Small intestine (tissue), 7 donors: Measurements from ENCODE around the gene DOHH. TPM values are rescaled to one million over a fixed set of nuclear protein-coding genes. Genes with fewer than 3 reads are reported as not detected.

Source experiments
- DNase-seq, 2 donors: peaks; one replicate each; pipeline versions ENCODE4 v3.0.0 to v3.0.0-alpha.2; 2013
- FAIRE-seq: peaks from 2 replicates; lab custom pipeline; 2012; peaks lifted over from hg19 to GRCh38; lab: Jason Lieb, UNC
- H3K27ac ChIP-seq, 3 donors: one replicate each; pipeline ENCODE4 v1.5.1; 2013; ENCODE audit warnings: low read length in 2 of 3, mild to moderate bottlenecking in 2 of 3, control low read depth in 1 of 3, inconsistent platforms in 1 of 3, low read depth in 1 of 3, moderate library complexity in 1 of 3
- H3K27me3 ChIP-seq, 3 donors: one replicate each; pipeline ENCODE4 v1.6.1; 2013; ENCODE audit warnings: low read length in 3 of 3, inconsistent platforms in 1 of 3; ENCODE audit not compliant: control insufficient read depth in 3 of 3, insufficient read depth in 3 of 3
- H3K36me3 ChIP-seq, 3 donors: one replicate each; pipeline ENCODE4 v1.6.1; 2013; ENCODE audit warnings: low read length in 3 of 3, inconsistent platforms in 1 of 3, low read depth in 1 of 3, mild to moderate bottlenecking in 1 of 3, moderate library complexity in 1 of 3; ENCODE audit not compliant: control insufficient read depth in 3 of 3, insufficient read depth in 2 of 3
- H3K4me1 ChIP-seq, 3 donors: one replicate each; pipeline ENCODE4 v1.6.1; 2013; ENCODE audit warnings: low read length in 2 of 3, inconsistent platforms in 1 of 3, low read depth in 1 of 3, mild to moderate bottlenecking in 1 of 3, moderate library complexity in 1 of 3; ENCODE audit not compliant: control insufficient read depth in 3 of 3, insufficient read depth in 2 of 3
- H3K4me3 ChIP-seq, 3 donors: one replicate each; pipeline ENCODE4 v1.5.1; 2013; ENCODE audit warnings: low read length in 3 of 3, control low read depth in 1 of 3, inconsistent platforms in 1 of 3, low read depth in 1 of 3, mild to moderate bottlenecking in 1 of 3, moderate library complexity in 1 of 3
- H3K9me3 ChIP-seq, 2 donors: one replicate each; pipeline ENCODE4 v1.6.1; 2013; ENCODE audit warnings: low read depth in 1 of 2, low read length in 1 of 2; ENCODE audit not compliant: control insufficient read depth in 2 of 2, insufficient read depth in 1 of 2
- WGBS, 3 donors: extraction: QIAGEN DNeasy Blood & Tissue Kit; methylation state at CpG; one replicate each; pipeline ENCODE4 v1.1.7; 2013; 5-methylcytosine and 5-hydroxymethylcytosine counted together
- polyA plus RNA-seq, 4 donors: library from polyadenylated mRNA; stranded (reverse) in 3 of 4; unstranded in 1 of 4; fragments of 200-250 nt in 3 of 4; fragments of 120-200 nt in 1 of 4; gene quantifications; one replicate each; pipeline versions ENCODE4 v1.2.1 to v1.2.3, GENCODE V29; 2013
- donor health status: healthy with polysubstance abuse.
- donor health status: control.
- donor health status: control.
- donor health status: Bipolar disorder and iron deficiency.
- donor health status: healthy.

The DOHH gene
- polyA plus RNA-seq, 4 donors: 5.4 to 18.4 (median 8.4) TPM

DNA sequence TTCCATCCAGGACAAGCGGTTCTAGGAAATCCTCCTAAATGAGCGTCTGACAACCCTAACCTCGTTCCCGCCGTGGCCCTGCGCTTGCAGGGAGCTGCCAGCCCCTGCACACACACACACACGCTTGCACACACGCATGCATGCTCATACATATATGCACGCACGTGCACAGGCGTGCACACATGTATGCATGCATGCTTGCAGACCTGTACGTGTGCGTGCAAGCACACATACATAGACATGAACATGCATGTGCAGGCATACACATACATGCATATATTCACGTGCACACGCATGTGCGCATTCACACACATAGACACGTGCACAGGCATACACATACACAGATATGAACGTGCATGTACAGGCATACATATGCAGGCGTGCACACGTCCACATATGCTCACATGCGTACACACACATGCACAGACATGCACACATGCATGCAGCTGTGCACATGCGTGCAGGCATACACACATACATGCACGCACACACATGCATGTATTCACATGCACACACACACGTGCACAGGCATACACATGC lies 55.7 kb downstream of the DOHH start:
- Histone ChIP-seq H3K36me3 (peaks cover 0 to 46% (median 5%) of the 10 kb centered on the region in 3 donors), H3K9me3 (no peaks in the 10 kb centered on the region), H3K27ac (no peak overlapping the region), H3K4me1 (no peaks in the 10 kb centered on the region), H3K4me3 (no peak overlapping the region), H3K27me3 (no peaks in the 10 kb centered on the region)
- no peak for FAIRE-seq
- WGBS, 3 donors: 75 to 89% (median 89%) methylated on average over 24 of the region's 24 CpGs
- no peak for DNase-seq

DNA sequence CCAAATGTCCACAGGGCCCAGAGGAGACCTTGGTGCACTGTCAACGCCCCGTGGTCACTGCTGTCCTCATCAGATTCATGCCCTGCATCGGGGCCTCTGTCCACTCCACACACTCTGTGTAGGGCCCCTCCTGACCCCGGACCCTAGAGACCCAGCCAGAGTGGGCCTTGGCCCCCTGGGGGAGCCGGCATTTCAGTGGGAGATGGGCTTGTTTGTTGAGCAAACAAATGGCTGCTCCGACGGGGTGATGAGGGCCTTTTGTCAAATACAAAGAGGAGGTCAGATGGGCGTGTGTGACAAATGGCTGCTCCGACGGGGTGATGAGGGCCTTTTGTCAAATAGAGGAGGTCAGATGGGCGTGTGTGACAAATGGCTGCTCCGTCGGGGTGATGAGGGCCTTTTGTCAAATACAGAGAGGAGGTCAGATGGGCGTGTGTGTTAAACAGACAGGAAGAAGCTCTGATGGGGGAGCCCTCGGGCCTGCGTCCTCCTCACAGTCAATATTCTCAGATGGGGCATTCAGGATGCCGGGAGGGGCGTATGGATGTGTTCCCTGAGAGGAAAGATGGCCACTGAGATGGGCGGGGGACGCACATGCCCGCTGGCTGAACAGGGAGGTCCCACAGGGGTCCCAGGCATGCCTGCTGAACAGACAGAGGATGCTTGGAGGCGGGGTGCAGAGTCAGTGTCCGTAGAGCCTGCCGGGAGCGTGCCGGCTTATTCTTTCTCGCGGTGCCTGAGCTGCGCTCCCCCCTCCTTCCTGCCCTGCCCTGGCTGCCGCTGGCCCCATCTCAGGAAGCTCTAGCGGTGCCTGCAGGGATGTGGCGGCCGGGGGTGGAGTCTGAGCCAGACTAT lies 56.4 kb downstream of the DOHH start:
- peaks cover 0 to 44% (median 5%) of the 10 kb centered on the region in 3 donors for H3K36me3 ChIP-seq
- 50 to 78% (median 74%) methylated on average over 31 to 33 of the region's 33 CpGs for WGBS, 3 donors
- no peaks in the 10 kb centered on the region for H3K9me3 ChIP-seq
- H3K4me3 ChIP-seq: no peak overlapping the region
- H3K4me1 ChIP-seq: no peaks in the 10 kb centered on the region
- no peaks in the 10 kb centered on the region for H3K27me3 ChIP-seq
- DNase-seq (peak in 1 of 2 donors; percentile 16), FAIRE-seq (no peak)
- H3K27ac ChIP-seq: peak overlapping the region in 2 of 3 donors; percentile 23 to 32

- DNase-seq (no peak), FAIRE-seq (no peak)
- H3K27ac ChIP-seq: no peak overlapping the region
- no peaks in the 10 kb centered on the region for H3K4me1 ChIP-seq
- no peak overlapping the region for H3K4me3 ChIP-seq
- H3K9me3 ChIP-seq: no peaks in the 10 kb centered on the region
- H3K27me3 ChIP-seq: no peaks in the 10 kb centered on the region
- peaks cover 0 to 44% (median 3%) of the 10 kb centered on the region in 3 donors for H3K36me3 ChIP-seq
- 88 to 92% (median 89%) methylated on average over 12 to 15 of the region's 15 CpGs for WGBS, 3 donors
Observed at GRCh38 chr19:3442487-3443071, 57.9 kb downstream of the DOHH start.

DNA sequence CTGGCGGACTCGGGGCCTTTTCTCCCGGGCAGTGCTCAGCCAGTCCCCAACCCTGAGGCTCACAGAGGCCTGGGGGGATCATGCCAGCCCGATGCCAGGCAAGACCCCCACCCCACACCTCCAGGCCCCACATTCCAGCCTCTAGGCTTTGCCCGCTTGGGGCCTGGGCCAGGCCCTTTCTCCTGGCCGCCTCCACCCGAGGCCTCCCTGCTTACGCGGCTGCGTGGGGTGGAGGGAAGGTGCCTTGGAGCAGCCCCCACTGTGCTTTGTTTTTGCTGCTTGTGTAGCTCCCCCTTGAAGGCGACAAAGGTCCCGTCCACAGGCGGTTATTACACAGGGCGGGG lies 58.5 kb downstream of the DOHH start:
- H3K9me3 ChIP-seq: no peaks in the 10 kb centered on the region
- H3K4me1 ChIP-seq: no peaks in the 10 kb centered on the region
- no peak overlapping the region for H3K4me3 ChIP-seq
- no peaks in the 10 kb centered on the region for H3K27me3 ChIP-seq
- H3K36me3 ChIP-seq: peaks cover 0 to 40% (median 3%) of the 10 kb centered on the region in 3 donors
- 75 to 82% (median 78%) methylated on average over 11 to 14 of the region's 14 CpGs for WGBS, 3 donors
- no peak for DNase-seq
- FAIRE-seq: no peak
- H3K27ac ChIP-seq: no peak overlapping the region

DNA sequence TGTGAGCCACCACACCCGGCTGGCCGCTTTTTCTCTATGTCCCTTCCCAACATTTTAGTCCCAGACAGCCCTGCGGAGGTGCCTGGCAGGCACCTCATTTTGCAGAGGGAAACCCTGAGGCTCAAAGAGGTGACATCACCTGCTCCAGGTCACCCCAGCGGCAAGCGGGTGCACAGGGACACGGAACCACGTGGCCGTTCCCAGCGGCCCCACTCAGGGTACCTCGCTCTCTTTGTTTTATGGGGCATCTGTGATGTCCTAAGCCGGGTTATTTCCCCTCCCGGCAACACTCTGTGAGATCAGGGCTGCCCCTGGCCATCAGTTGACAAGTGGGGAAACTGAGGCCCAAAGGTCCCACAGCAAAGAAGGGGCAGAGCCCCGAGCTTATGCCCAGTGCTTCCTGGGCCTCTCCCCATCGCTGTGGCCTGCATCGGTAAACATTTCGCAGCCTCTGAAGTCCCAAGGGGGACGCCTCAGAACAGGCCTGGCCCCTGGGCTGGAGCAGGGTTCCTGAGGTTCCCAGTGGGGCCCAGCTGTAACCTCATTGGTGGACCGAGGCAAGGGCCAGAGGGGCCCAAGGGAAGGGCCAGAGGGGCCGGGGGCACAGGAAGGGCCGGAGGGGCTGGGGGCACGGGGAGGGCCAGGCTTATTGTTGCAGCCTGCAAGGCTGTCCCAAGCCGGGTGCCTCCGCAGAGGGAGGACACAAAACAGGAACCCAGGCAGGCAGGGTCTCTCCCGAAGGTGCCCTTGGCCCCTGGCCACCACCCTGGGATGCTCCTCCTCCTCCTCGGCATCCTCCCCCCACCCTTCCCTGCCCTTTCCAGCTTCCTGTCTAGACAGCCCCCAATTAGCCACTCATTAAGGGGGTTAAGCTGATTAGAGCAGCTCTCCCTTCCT lies 59.1 kb downstream of the DOHH start:
- WGBS, 3 donors: 81 to 88% (median 86%) methylated on average over 24 to 25 of the region's 25 CpGs
- Histone ChIP-seq H3K27me3 (no peaks in the 10 kb centered on the region), H3K4me1 (no peaks in the 10 kb centered on the region), H3K27ac (no peak overlapping the region), H3K9me3 (no peaks in the 10 kb centered on the region), H3K36me3 (peaks cover 0 to 42% (median 3%) of the 10 kb centered on the region in 3 donors), H3K4me3 (no peak overlapping the region)
- no peak for DNase-seq
- FAIRE-seq: no peak

Other genes with a start within 250 kb of the DOHH start
- 10 to 100 TPM in 2 of 4 donors, 1 to 10 TPM in 2; 4.5 to 37.9 (median 8.2) TPM for gene NFIC, start 134.1 kb downstream of the DOHH start, polyA plus RNA-seq
- gene SMIM24, start 20.1 kb downstream of the DOHH start, polyA plus RNA-seq: 1,000 to 10,000 TPM in 2 of 4 donors, 100 to 1,000 TPM in 2; 270 to 1,947 (median 1,286) TPM
- under 1 TPM in 2 of 4 donors, not detected in 2; 0.49 to 0.63 TPM for gene SMIM44, start 17.2 kb downstream of the DOHH start, polyA plus RNA-seq
- gene FZR1, start 5.6 kb upstream of the DOHH start, polyA plus RNA-seq: 10 to 100 TPM; 29.5 to 39.0 (median 32.6) TPM
- 1 to 10 TPM in 2 of 4 donors, under 1 TPM in 1, not detected in 1; 0.73 to 3.3 (median 1.3) TPM for gene TEKTIP1, start 38.5 kb upstream of the DOHH start, polyA plus RNA-seq
- gene MFSD12, start 56.9 kb upstream of the DOHH start, polyA plus RNA-seq: 10 to 100 TPM; 10.3 to 52.4 (median 22.0) TPM
- 10 to 100 TPM; 66.3 to 82.1 (median 72.5) TPM for gene HMG20B, start 72.3 kb upstream of the DOHH start, polyA plus RNA-seq
- gene GIPC3, start 84.8 kb upstream of the DOHH start, polyA plus RNA-seq: 1 to 10 TPM in 1 of 4 donors, under 1 TPM in 2, not detected in 1; 0.54 to 1.1 (median 0.62) TPM
- 1 to 10 TPM in 2 of 4 donors, not detected in 2; 1.2 to 2.1 TPM for gene TBXA2R, start 106.2 kb upstream of the DOHH start, polyA plus RNA-seq
- 10 to 100 TPM; 11.9 to 16.9 (median 14.7) TPM for gene CACTIN, start 126.1 kb upstream of the DOHH start, polyA plus RNA-seq
- 10 to 100 TPM in 3 of 4 donors, 1 to 10 TPM in 1; 7.3 to 19.5 (median 13.5) TPM for gene PIP5K1C, start 199.8 kb upstream of the DOHH start, polyA plus RNA-seq
- gene TJP3, start 207.7 kb upstream of the DOHH start, polyA plus RNA-seq: 100 to 1,000 TPM in 2 of 4 donors, 10 to 100 TPM in 2; 74.5 to 385 (median 188) TPM